ENCODE data around the gene CDK8. TPM values are rescaled to one million over a fixed set of nuclear protein-coding genes. Genes with fewer than 3 reads are reported as not detected.

Gene CDK8
- total RNA-seq: 18.3 and 21.2 TPM in 2 replicates

GRCh38 chr13:26253787-26254582 lies at the start of gene CDK8:
CDK8 (plus strand) TSS chr13:26254129; CDS start chr13:26254642, 513 bp downstream.
- peak within 1 kb of the TSS; percentile 92 for H3K4me3 Mint-ChIP-seq (ENCODE audit: low read depth)
- H3K27me3 Mint-ChIP-seq (ENCODE audit: low read depth): no peaks in the 10 kb centered on the region
- no peaks in the 10 kb centered on the region for H3K36me3 Mint-ChIP-seq (ENCODE audit: low read depth)
- peak; percentile 85 for DNase-seq (ENCODE audit: low spot score)
- peak within 1 kb of the TSS; percentile 90 for H3K27ac Mint-ChIP-seq
- H3K4me1 Mint-ChIP-seq (ENCODE audit: low read depth): peaks cover 30% of the 10 kb centered on the region
- H3K9me3 Mint-ChIP-seq: no peaks in the 10 kb centered on the region
- intact Hi-C loops (cut with micrococcal nuclease): loop anchor here (1.0 to 5.0 kb wide), 3 partner anchors 32 to 73 kb away; partner anchors contain the start of gene RNF6

- no peak for DNase-seq (ENCODE audit: low spot score)
- H3K27me3 Mint-ChIP-seq (ENCODE audit: low read depth): no peaks in the 10 kb centered on the region
- no peaks in the 10 kb centered on the region for H3K9me3 Mint-ChIP-seq
- H3K27ac Mint-ChIP-seq: no peak overlapping the region
- H3K36me3 Mint-ChIP-seq (ENCODE audit: low read depth): peaks cover 45% of the 10 kb centered on the region
- H3K4me3 Mint-ChIP-seq (ENCODE audit: low read depth): no peak overlapping the region
- peaks cover 5% of the 10 kb centered on the region for H3K4me1 Mint-ChIP-seq (ENCODE audit: low read depth)
- intact Hi-C loops (cut with micrococcal nuclease): no loop called here
These were observed 45.6 kb upstream of the CDK8 start for GRCh38 chr13:26208287-26208686.

- no peaks in the 10 kb centered on the region for H3K9me3 Mint-ChIP-seq
- no peak overlapping the region for H3K4me3 Mint-ChIP-seq (ENCODE audit: low read depth)
- peaks cover 6% of the 10 kb centered on the region for H3K4me1 Mint-ChIP-seq (ENCODE audit: low read depth)
- no peak for DNase-seq (ENCODE audit: low spot score)
- no peaks in the 10 kb centered on the region for H3K27me3 Mint-ChIP-seq (ENCODE audit: low read depth)
- peaks cover 66% of the 10 kb centered on the region for H3K36me3 Mint-ChIP-seq (ENCODE audit: low read depth)
- intact Hi-C loops (cut with micrococcal nuclease): no loop called here
- no peak overlapping the region for H3K27ac Mint-ChIP-seq
These were observed 40.6 kb upstream of the CDK8 start for GRCh38 chr13:26213345-26213744.

DNA sequence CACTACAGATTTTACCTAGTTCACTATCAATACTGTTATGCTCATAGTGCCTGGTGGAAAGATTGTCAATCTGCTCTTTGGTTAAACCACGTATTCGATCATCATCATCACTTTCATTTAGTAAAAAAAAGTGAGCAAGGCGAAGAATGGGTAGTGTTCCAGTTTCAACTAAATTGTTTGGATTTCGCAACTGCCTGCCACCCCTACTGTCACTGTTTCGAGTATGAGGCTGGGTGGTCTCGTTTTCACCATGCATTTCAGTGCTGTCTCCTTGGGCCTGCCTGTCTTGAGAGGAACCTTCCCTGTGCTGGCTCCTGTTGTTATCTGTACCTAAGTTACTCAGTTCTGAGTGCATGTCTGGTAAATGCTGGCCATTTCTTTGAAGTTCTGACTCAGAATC lies 39.9 kb upstream of the CDK8 start:
- intact Hi-C loops (cut with micrococcal nuclease): no loop called here
- no peak overlapping the region for H3K27ac Mint-ChIP-seq
- H3K36me3 Mint-ChIP-seq (ENCODE audit: low read depth): peaks cover 64% of the 10 kb centered on the region
- H3K27me3 Mint-ChIP-seq (ENCODE audit: low read depth): no peaks in the 10 kb centered on the region
- no peaks in the 10 kb centered on the region for H3K9me3 Mint-ChIP-seq
- no peak for DNase-seq (ENCODE audit: low spot score)
- peaks cover 6% of the 10 kb centered on the region for H3K4me1 Mint-ChIP-seq (ENCODE audit: low read depth)
- H3K4me3 Mint-ChIP-seq (ENCODE audit: low read depth): no peak overlapping the region

- H3K4me3 Mint-ChIP-seq (ENCODE audit: low read depth): no peak overlapping the region
- intact Hi-C loops (cut with micrococcal nuclease): no loop called here
- H3K27me3 Mint-ChIP-seq (ENCODE audit: low read depth): no peaks in the 10 kb centered on the region
- DNase-seq (ENCODE audit: low spot score): no peak
- peaks cover 63% of the 10 kb centered on the region for H3K36me3 Mint-ChIP-seq (ENCODE audit: low read depth)
- no peaks in the 10 kb centered on the region for H3K9me3 Mint-ChIP-seq
- peaks cover 21% of the 10 kb centered on the region for H3K4me1 Mint-ChIP-seq (ENCODE audit: low read depth)
- H3K27ac Mint-ChIP-seq: no peak overlapping the region
These were observed 37.9 kb upstream of the CDK8 start for GRCh38 chr13:26216042-26216441.

DNA sequence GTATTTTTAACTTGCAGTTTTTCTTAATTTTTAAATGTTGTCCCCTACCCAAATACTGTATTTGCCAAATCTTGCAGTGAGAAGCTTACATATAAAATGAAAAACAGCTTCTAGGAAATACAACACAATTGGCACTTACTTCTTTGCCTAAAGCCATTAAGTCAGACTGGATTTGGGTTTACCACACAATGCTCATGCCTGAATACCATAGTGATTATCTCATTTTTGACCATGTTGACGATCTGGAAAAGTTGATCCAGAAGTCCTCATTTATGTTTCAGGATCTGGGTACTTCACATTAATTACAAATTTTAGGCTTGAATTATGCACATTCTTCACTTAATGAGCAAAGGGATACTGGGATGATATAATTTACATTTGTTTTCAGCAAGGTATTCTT lies 34.2 kb upstream of the CDK8 start:
- DNase-seq (ENCODE audit: low spot score): no peak
- intact Hi-C loops (cut with micrococcal nuclease): no loop called here
- Mint-ChIP-seq H3K36me3 (ENCODE audit: low read depth) (peaks cover 45% of the 10 kb centered on the region), H3K4me3 (ENCODE audit: low read depth) (peak overlapping the region; percentile 100), H3K4me1 (ENCODE audit: low read depth) (peaks cover 34% of the 10 kb centered on the region), H3K27me3 (ENCODE audit: low read depth) (no peaks in the 10 kb centered on the region), H3K27ac (no peak overlapping the region), H3K9me3 (no peaks in the 10 kb centered on the region)

GRCh38 chr13:26220575-26220974 lies 33.4 kb upstream of the CDK8 start:
- Mint-ChIP-seq H3K4me1 (ENCODE audit: low read depth) (peaks cover 34% of the 10 kb centered on the region), H3K9me3 (no peaks in the 10 kb centered on the region), H3K27ac (no peak overlapping the region), H3K27me3 (ENCODE audit: low read depth) (peaks cover 3% of the 10 kb centered on the region), H3K36me3 (ENCODE audit: low read depth) (peaks cover 38% of the 10 kb centered on the region), H3K4me3 (ENCODE audit: low read depth) (peak overlapping the region; percentile 100)
- no peak for DNase-seq (ENCODE audit: low spot score)
- intact Hi-C loops (cut with micrococcal nuclease): no loop called here

DNA sequence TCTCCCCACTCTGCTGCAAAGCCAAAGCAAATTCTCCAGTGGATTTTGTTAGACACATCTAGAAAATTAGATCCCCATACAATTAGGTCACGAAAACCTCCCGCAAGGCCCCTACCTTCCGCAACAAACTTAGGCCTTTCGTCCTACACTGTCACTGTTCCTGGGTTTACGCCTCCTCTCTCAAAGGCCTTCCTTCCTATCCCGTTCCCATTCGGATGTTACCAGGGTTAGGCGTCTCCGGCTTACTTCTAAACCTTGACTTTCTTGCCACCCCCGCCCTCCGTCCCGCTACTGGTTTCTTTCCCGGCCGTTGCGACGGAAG lies 32.6 kb upstream of the CDK8 start:
- H3K36me3 Mint-ChIP-seq (ENCODE audit: low read depth): peaks cover 36% of the 10 kb centered on the region
- peak overlapping the region; percentile 99 for H3K27ac Mint-ChIP-seq
- peak overlapping the region; percentile 100 for H3K4me3 Mint-ChIP-seq (ENCODE audit: low read depth)
- H3K9me3 Mint-ChIP-seq: no peaks in the 10 kb centered on the region
- H3K27me3 Mint-ChIP-seq (ENCODE audit: low read depth): peaks cover 5% of the 10 kb centered on the region
- DNase-seq (ENCODE audit: low spot score): no peak
- intact Hi-C loops (cut with micrococcal nuclease): no loop called here
- peaks cover 34% of the 10 kb centered on the region for H3K4me1 Mint-ChIP-seq (ENCODE audit: low read depth)

DNA sequence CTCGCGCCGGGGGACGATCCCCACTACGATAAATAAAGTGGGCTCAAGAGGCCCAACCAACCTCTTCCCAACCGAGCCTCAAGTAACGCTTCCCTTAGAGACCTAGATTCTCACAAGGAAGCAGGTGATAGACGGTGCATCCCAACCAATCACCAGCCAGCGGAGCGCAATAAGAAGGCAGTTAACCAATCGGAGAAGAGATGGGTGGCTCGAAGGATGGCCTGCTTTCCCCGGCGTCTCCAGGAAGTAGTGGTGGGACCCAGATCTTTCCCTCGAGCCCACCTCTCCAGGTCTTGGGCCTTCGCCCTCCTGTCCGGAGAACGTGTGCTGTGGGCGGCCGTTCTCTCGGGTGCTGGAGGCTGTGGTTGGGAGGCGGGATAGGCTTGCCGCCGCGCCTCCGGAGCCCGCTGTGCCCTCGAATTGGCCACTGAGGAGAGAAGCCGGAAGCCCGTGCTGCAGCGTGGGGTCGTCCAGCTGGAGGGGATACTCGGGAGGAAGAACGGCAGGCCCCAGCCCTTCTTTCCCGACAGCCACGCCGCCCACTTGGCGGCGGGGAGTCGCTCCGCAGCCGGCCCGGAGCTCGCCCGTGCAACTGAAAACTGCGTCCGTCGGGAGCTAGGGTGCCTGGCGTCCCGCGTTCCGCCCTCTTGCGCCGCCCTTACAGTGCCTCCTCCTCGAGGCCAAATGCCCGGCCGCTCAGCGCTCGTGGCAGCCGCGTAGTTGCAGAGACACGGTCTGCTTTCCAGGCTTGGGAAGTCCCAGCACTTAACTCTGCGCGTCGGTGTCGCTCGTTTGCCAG lies 32.0 kb upstream of the CDK8 start, which contains the start of gene RNF6:
Gene RNF6 (minus strand): TSS at position 594 of the 799 bp plus-strand sequence. CDS start 2,665 bp downstream, outside the sequence.
- Mint-ChIP-seq H3K4me1 (ENCODE audit: low read depth) (peaks cover 34% of the 10 kb centered on the region), H3K9me3 (no peaks in the 10 kb centered on the region), H3K27me3 (ENCODE audit: low read depth) (peaks cover 5% of the 10 kb centered on the region), H3K27ac (peak within 1 kb of the TSS; percentile 99), H3K36me3 (ENCODE audit: low read depth) (peaks cover 34% of the 10 kb centered on the region), H3K4me3 (ENCODE audit: low read depth) (peak within 1 kb of the TSS; percentile 100)
- peak; percentile 85 for DNase-seq (ENCODE audit: low spot score)
- intact Hi-C loops (cut with micrococcal nuclease): loop anchor here (1.0 kb wide), 2 partner anchors 31 to 36 kb away; no protein-coding TSS in a partner anchor

DNA sequence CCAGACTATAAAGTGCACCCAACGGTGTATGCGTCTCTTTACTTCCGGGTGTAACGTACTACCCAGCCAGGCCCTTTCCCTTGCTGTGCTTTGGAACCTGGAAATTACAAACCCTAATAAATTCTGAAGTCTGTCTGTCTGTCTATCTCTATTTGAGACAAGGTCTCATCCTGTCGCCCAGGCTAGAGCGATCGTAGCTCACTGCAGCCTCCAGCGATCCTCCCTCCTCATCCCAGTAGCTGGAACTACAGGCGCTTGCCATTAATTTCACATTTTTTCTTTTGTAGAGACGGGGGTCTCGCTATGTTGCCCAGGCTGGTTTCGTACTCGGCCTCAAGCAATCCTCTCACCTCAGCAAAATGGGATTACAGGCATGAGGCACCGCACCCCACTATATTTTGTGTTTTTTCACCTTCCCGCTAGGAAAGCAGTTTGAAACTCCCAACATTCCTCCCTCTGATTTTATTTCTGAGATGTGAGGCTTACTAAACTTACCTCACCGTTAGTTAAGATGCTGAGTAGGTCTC lies 31.3 kb upstream of the CDK8 start:
- Mint-ChIP-seq H3K4me1 (ENCODE audit: low read depth) (peaks cover 32% of the 10 kb centered on the region), H3K36me3 (ENCODE audit: low read depth) (peaks cover 28% of the 10 kb centered on the region), H3K9me3 (no peaks in the 10 kb centered on the region), H3K27ac (peak overlapping the region; percentile 99), H3K4me3 (ENCODE audit: low read depth) (peak overlapping the region; percentile 100), H3K27me3 (ENCODE audit: low read depth) (peaks cover 5% of the 10 kb centered on the region)
- DNase-seq (ENCODE audit: low spot score): no peak
- intact Hi-C loops (cut with micrococcal nuclease): loop anchor here (1.0 kb wide), 2 partner anchors 31 to 36 kb away; no protein-coding TSS in a partner anchor

GRCh38 chr13:26225896-26226617 lies 27.9 kb upstream of the CDK8 start:
- DNase-seq (ENCODE audit: low spot score): no peak
- Mint-ChIP-seq H3K27me3 (ENCODE audit: low read depth) (peaks cover 5% of the 10 kb centered on the region), H3K4me3 (ENCODE audit: low read depth) (no peak overlapping the region), H3K9me3 (no peaks in the 10 kb centered on the region), H3K36me3 (ENCODE audit: low read depth) (peaks cover 5% of the 10 kb centered on the region), H3K4me1 (ENCODE audit: low read depth) (peaks cover 18% of the 10 kb centered on the region), H3K27ac (no peak overlapping the region)
- intact Hi-C loops (cut with micrococcal nuclease): no loop called here

DNA sequence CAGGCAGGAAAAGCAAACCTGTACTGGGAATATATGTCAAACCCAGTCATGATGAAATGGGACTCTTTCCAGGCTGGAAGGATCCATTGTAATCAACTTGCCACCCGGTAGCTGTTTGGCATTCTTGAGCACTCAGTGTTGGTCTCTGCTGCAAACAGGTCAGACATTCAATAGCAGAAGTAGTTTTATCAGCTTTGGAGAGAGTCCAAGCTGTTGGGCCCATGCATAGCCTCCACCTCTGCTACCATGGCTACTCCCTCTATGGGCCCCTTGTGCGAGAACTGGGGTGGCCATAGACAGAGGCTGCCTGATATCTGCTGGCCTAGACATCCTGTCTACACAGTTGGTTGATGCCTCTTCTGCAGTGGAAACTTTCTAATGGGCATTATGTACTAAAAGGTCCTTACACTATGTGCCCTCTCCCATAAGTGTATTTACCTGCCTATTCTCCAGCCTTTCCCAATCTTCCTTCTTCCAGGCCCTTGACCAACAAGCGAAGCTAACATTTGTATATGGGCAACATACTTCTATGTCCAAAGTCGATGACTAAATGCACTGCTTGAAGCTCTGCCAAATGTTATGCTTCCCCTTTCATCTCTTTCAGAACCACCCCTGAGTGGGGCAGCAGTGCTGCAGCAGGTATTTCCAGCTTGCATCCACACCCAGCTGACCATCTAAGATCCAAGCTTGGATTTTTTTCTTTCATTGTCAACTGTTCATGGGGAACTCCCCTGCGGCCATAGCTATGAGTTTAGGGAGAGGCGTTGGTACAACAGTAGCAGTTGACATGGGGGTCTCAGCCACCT lies 26.6 kb upstream of the CDK8 start:
- Mint-ChIP-seq H3K9me3 (no peaks in the 10 kb centered on the region), H3K27ac (no peak overlapping the region), H3K27me3 (ENCODE audit: low read depth) (peaks cover 5% of the 10 kb centered on the region), H3K36me3 (ENCODE audit: low read depth) (no peaks in the 10 kb centered on the region), H3K4me3 (ENCODE audit: low read depth) (no peak overlapping the region), H3K4me1 (ENCODE audit: low read depth) (peaks cover 11% of the 10 kb centered on the region)
- intact Hi-C loops (cut with micrococcal nuclease): no loop called here
- DNase-seq (ENCODE audit: low spot score): no peak

All from activated T-helper 2 cell treated with anti-CD3 and anti-CD28 coated beads, Interferon-gamma antibody, Interleukin-2, Interleukin-4, amounts not matched to agents 10 μg/mL and 5 μg/mL and 100 μg/mL, durations not matched to agents 14 hours and 24 hours and 36 hours (primary cell).